Measurements from ENCODE around the gene PAGR1.
A peak's percentile ranks its signal among the peaks of the same experiment; 100 is the strongest.

Gene PAGR1

GRCh38 chr16:29809031-29809747 lies 6.8 kb upstream of the PAGR1 start:
- no peaks in the 10 kb centered on the region for H3K27me3 ChIP-seq
- H3K4me1 ChIP-seq, result peaks cover 6% of the 10 kb centered on the region
- TF ChIP-seq CTCF (IDR thresholded peaks at IDR 0.05; ENCODE audit: low read depth, low read length), result no peak
- H3K4me3 ChIP-seq (ENCODE audit: low read depth, low read length), result peak overlapping the region; percentile 80
- no peaks in the 10 kb centered on the region for H3K9me3 ChIP-seq
- DNase-seq, result no peak
- peaks cover 20% of the 10 kb centered on the region for H3K36me3 ChIP-seq

GRCh38 chr16:29809850-29810698 lies 5.9 kb upstream of the PAGR1 start:
- Histone ChIP-seq H3K36me3 (peaks cover 20% of the 10 kb centered on the region), H3K4me1 (peaks cover 3% of the 10 kb centered on the region), H3K4me3 (ENCODE audit: low read depth, low read length) (peak overlapping the region; percentile 80), H3K27me3 (no peaks in the 10 kb centered on the region), H3K9me3 (no peaks in the 10 kb centered on the region)
- no peak for TF ChIP-seq CTCF (IDR thresholded peaks at IDR 0.05; ENCODE audit: low read depth, low read length)
- DNase-seq, result peak; percentile 54

GRCh38 chr16:29810699-29811169 lies 5.2 kb upstream of the PAGR1 start:
- H3K27me3 ChIP-seq, result no peaks in the 10 kb centered on the region
- no peaks in the 10 kb centered on the region for H3K9me3 ChIP-seq
- TF ChIP-seq CTCF (IDR thresholded peaks at IDR 0.05; ENCODE audit: low read depth, low read length), result no peak
- no peak for DNase-seq
- peak overlapping the region; percentile 80 for H3K4me3 ChIP-seq (ENCODE audit: low read depth, low read length)
- H3K36me3 ChIP-seq, result peaks cover 20% of the 10 kb centered on the region
- H3K4me1 ChIP-seq, result peaks cover 3% of the 10 kb centered on the region

- peaks cover 3% of the 10 kb centered on the region for H3K4me1 ChIP-seq
- TF ChIP-seq CTCF (IDR thresholded peaks at IDR 0.05; ENCODE audit: low read depth, low read length), result no peak
- no peaks in the 10 kb centered on the region for H3K27me3 ChIP-seq
- peak overlapping the region; percentile 80 for H3K4me3 ChIP-seq (ENCODE audit: low read depth, low read length)
- peak; percentile 100 for DNase-seq
- no peaks in the 10 kb centered on the region for H3K9me3 ChIP-seq
- H3K36me3 ChIP-seq, result peaks cover 20% of the 10 kb centered on the region
Observed at GRCh38 chr16:29811170-29811895, 4.6 kb upstream of the PAGR1 start.

DNA sequence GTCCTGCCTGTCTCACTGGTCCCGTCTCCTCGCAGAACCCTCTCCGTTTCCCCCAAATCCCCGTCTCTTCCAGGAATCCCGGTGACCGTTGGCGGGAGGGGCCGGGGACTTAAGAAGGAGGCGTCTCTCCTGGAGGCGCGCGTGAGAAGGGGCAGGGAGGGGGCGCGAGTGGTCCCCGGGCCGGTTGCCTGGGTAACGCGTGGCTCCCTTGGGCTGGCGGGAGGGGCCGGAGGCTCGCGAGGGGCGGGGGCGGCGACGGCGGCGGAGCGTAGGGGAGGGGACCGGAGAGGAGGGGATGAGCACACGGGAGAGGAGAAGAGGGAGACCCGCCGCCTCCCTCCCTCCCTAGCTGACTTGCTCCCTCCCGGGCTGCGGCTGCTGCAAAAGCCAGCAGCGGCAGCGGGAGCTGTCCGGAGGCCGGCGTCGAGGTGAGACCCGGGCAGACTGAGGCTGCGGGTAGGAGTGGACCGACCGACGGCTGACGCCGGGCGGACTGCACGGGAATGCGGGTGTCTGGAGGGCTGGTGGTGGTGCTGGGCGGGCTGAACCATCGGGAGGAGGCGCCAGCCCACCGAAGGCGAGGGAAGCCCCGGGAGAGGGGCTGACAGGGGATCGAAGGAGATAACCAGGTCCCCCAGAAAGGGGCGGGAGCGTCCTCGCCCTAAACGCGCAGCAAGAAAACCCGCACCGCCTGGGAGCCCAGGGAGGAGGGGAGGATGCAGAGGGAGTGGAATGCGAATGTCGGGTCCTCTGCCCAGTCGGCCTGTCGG lies 3.9 kb upstream of the PAGR1 start, which contains the start of gene PRRT2:
TSS of gene PRRT2 (plus strand) at position 298 of the 770 bp plus-strand sequence. CDS start 862 bp downstream, outside the sequence.
- TF ChIP-seq CTCF (IDR thresholded peaks at IDR 0.05; ENCODE audit: low read depth, low read length), result no peak
- peak; percentile 84 for DNase-seq
- Histone ChIP-seq H3K27me3 (no peaks in the 10 kb centered on the region), H3K4me3 (ENCODE audit: low read depth, low read length) (peak within 1 kb of the TSS; percentile 80), H3K4me1 (peaks cover 3% of the 10 kb centered on the region), H3K9me3 (no peaks in the 10 kb centered on the region), H3K36me3 (peaks cover 24% of the 10 kb centered on the region)
